Activated CD4-positive, alpha-beta T cell treated with anti-CD3 and anti-CD28 coated beads, Interleukin-2, amount 50 U/mL, for 24 hours (primary cell): ENCODE results near the gene CHFR.
"Not testable (repeated sequence)": the region's sequence is repeated elsewhere in the genome, so short reads cannot be mapped to it uniquely, and the experiment has no call there.

Experiments used
- DNase-seq, 2 donors: peaks; one replicate each; pipeline ENCODE4 v3.0.0-alpha.2; 2020; ENCODE audit warnings: low read depth in 1 of 2, low spot score in 1 of 2

Gene CHFR

GRCh38 chr12:132874620-132875019 lies 12.8 kb downstream of the CHFR start:
- DNase-seq, result not testable (repeated sequence)

GRCh38 chr12:132874175-132874574 lies 13.2 kb downstream of the CHFR start:
- no peak for DNase-seq

GRCh38 chr12:132873724-132874123 lies 13.7 kb downstream of the CHFR start:
- no peak for DNase-seq

- no peak for DNase-seq
These were observed 14.4 kb downstream of the CHFR start for GRCh38 chr12:132872975-132873421.

- no peak for DNase-seq
These were observed 15.1 kb downstream of the CHFR start for GRCh38 chr12:132872073-132872855.

- no peak for DNase-seq
These were observed 17.9 kb downstream of the CHFR start for GRCh38 chr12:132869551-132869950.

- DNase-seq, result no peak
These were observed 21.1 kb downstream of the CHFR start for GRCh38 chr12:132866251-132866828.

- DNase-seq, result no peak
These were observed 25.8 kb downstream of the CHFR start for GRCh38 chr12:132861558-132861957.

- no peak for DNase-seq
These were observed 28.6 kb downstream of the CHFR start for GRCh38 chr12:132858718-132859266.

GRCh38 chr12:132857019-132857418 lies 30.4 kb downstream of the CHFR start:
- not testable (repeated sequence) for DNase-seq

GRCh38 chr12:132856581-132856980 lies 30.8 kb downstream of the CHFR start:
- no peak for DNase-seq

GRCh38 chr12:132855211-132855610 lies 32.2 kb downstream of the CHFR start:
- not testable (repeated sequence) for DNase-seq

- DNase-seq, result no peak
These were observed 33.9 kb downstream of the CHFR start for GRCh38 chr12:132853285-132854092.

GRCh38 chr12:132852496-132852895 lies 34.9 kb downstream of the CHFR start:
- no peak for DNase-seq

GRCh38 chr12:132851465-132851864 lies 35.9 kb downstream of the CHFR start:
- DNase-seq, result no peak

- DNase-seq, result no peak
These were observed 37.1 kb downstream of the CHFR start for GRCh38 chr12:132850291-132850690.

GRCh38 chr12:132848521-132848920 lies 38.9 kb downstream of the CHFR start:
- no peak for DNase-seq

GRCh38 chr12:132847363-132848356 lies 39.7 kb downstream of the CHFR start:
- no peak for DNase-seq

- DNase-seq, result not testable (repeated sequence)
These were observed 42.7 kb downstream of the CHFR start for GRCh38 chr12:132844681-132845080.

- no peak for DNase-seq
These were observed 44.9 kb downstream of the CHFR start for GRCh38 chr12:132842449-132843045.
